Upper lobe of left lung (tissue), 6 donors: ENCODE results near the gene ARHGAP15. TPM values are rescaled to one million over a fixed set of nuclear protein-coding genes. Genes with fewer than 3 reads are reported as not detected.

Experiments
- ATAC-seq, 2 donors: fragments of 200-7000 bp; cut with Tn5 transposase; one replicate each; pipeline ENCODE4 v1.9.1; 2022; ENCODE audit warnings: mild to moderate bottlenecking in 2 of 2, moderate library complexity in 2 of 2; ENCODE audit not compliant: low FRiP score in 2 of 2
- DNase-seq, 2 donors: peaks; one replicate each; pipeline ENCODE4 v3.0.0-alpha.2; 2019 to 2020
- H3K27ac ChIP-seq, 4 donors: fragments of 200-600 bp; sonication (generic); one replicate each; pipeline ENCODE4 v1.5.1; 2016 to 2019
- H3K27me3 ChIP-seq, 4 donors: fragments of 200-600 bp; sonication (generic); one replicate each; pipeline ENCODE4 v1.5.1; 2017 to 2019
- H3K36me3 ChIP-seq, 4 donors: fragments of 200-600 bp; sonication (generic); one replicate each; pipeline ENCODE4 v1.5.1; 2016 to 2019
- H3K4me1 ChIP-seq, 4 donors: fragments of 200-600 bp; sonication (generic); one replicate each; pipeline ENCODE4 v1.5.1; 2018 to 2019
- H3K4me3 ChIP-seq, 4 donors: fragments of 200-600 bp; sonication (generic); one replicate each; pipeline ENCODE4 v1.5.1; 2017 to 2019; ENCODE audit warnings: mild to moderate bottlenecking in 2 of 4, moderate library complexity in 1 of 4
- H3K9me3 ChIP-seq, 4 donors: fragments of 200-600 bp; sonication (generic); one replicate each; pipeline ENCODE4 v1.5.1; 2018 to 2019
- EP300 ChIP-seq, 4 donors: sonication (generic); formaldehyde crosslinking; IDR thresholded peaks; one replicate each; pipeline ENCODE4 v1.5.1; 2017; ENCODE audit warnings: antibody characterized with exemption in 4 of 4, control low read depth in 2 of 4
- POLR2A ChIP-seq, 4 donors: fragments of 450-650 bp; IDR thresholded peaks; one replicate each; pipeline ENCODE4 v1.5.1; 2016 to 2017; ENCODE audit warnings: antibody characterized with exemption in 4 of 4, mild to moderate bottlenecking in 2 of 4
- POLR2AphosphoS5 ChIP-seq, 2 donors: sonication (generic); formaldehyde crosslinking; IDR thresholded peaks; one replicate each; pipeline ENCODE4 v1.5.1; 2017; ENCODE audit warnings: antibody characterized with exemption in 2 of 2
- WGBS, 2 donors: methylation state at CpG; one replicate each; pipeline ENCODE4 v1.1.5; 2017 to 2018; 5-methylcytosine and 5-hydroxymethylcytosine counted together
- total RNA-seq, 6 donors: library from RNA; depleted of rRNA in 4 of 6; stranded (reverse); fragments of >200 nt in 4 of 6; gene quantifications; one replicate each; pipeline versions ENCODE4 v1.1.0 to v1.2.1, GENCODE V29; 2016 to 2021
- TF ChIP-seq, protein P1 (sequence below), 6 experiments: fragments of 450-650 bp in 4 of 6; fragments of 200-600 bp in 2 of 6; sonication (generic) in 2 of 6; IDR thresholded peaks; one replicate each; pipeline ENCODE4 v1.5.1; 2016 to 2019; ENCODE audit warnings: antibody characterized with exemption in 6 of 6
- donor health status: DM: no; HTN: no; CAD: no; lungs with moderate emphysema.
- donor health status: DM: no; HTN: yes; CAD: no; lungs with severe emphysema.

The ARHGAP15 gene
- total RNA-seq, 6 donors from 2014 or later: 11.9 to 57.6 (median 17.5) TPM

DNA sequence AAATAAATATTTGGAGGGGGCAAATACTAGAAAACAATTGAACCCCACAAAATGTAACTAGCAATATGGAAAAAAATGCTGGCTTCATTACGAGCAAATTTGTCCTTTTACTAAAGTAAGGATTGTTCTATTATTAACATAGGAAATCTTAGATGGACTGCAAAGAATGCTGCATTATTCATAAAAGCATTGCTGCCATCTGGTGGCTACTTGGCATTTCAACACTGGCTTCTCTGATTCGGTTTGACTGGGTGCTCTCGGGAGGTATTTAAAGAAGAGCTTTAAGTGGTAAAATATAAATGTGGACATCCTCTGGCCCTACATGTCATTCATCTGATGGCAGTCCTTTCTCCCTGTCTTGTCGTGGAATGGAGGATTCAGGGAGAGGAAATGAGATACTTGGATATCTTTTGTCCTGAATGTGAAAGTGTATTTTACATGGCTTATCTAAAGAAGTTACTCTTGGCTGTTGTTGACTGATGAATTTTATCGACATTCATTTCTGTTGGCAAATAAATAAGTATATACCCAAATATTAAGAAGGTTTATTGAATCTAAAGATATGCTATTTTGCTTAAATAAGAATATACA is 130.2 kb downstream of the ARHGAP15 start:
- Histone ChIP-seq H3K36me3 (no peaks in the 10 kb centered on the region), H3K4me3 (peak overlapping the region in 1 of 4 donors; percentile 10), H3K9me3 (no peaks in the 10 kb centered on the region), H3K4me1 (peaks cover 0 to 8% (median 2%) of the 10 kb centered on the region in 4 donors), H3K27ac (no peak overlapping the region), H3K27me3 (no peaks in the 10 kb centered on the region)
- ATAC-seq (peak; percentile 19 to 75), DNase-seq (peak in 1 of 2 donors; percentile 62)
- 3 to 4% methylated on average over 5 of the region's 5 CpGs for WGBS, 2 donors
- TF ChIP-seq POLR2AphosphoS5 (IDR thresholded peaks at IDR 0.05): no peak
- TF ChIP-seq, protein P1, sequence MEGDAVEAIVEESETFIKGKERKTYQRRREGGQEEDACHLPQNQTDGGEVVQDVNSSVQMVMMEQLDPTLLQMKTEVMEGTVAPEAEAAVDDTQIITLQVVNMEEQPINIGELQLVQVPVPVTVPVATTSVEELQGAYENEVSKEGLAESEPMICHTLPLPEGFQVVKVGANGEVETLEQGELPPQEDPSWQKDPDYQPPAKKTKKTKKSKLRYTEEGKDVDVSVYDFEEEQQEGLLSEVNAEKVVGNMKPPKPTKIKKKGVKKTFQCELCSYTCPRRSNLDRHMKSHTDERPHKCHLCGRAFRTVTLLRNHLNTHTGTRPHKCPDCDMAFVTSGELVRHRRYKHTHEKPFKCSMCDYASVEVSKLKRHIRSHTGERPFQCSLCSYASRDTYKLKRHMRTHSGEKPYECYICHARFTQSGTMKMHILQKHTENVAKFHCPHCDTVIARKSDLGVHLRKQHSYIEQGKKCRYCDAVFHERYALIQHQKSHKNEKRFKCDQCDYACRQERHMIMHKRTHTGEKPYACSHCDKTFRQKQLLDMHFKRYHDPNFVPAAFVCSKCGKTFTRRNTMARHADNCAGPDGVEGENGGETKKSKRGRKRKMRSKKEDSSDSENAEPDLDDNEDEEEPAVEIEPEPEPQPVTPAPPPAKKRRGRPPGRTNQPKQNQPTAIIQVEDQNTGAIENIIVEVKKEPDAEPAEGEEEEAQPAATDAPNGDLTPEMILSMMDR (IDR thresholded peaks at IDR 0.05): peak; percentile 47 to 70 (median 62)

DNA sequence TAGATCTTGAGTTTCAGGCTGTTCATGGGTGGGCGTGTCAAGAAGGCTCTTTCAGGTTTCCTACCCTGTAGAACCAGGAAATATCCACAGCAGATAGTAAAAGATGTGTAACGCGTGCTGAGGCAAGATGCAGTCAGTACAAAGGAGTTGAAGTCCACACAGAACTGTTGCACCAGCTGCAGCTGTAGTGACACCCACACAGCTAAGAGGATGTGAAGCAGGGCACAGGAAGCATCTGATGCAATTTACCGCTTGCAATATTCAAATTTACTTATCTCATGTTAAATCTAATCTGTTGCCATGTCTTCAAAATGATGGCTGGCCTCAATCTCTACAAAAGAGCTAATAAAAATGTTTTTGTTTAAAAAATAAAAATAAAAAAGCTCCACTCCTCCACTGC is 132.8 kb downstream of the ARHGAP15 start:
- ATAC-seq (peak; percentile 58 to 80), DNase-seq (peak in 1 of 2 donors; percentile 60)
- Histone ChIP-seq H3K27me3 (no peaks in the 10 kb centered on the region), H3K9me3 (no peaks in the 10 kb centered on the region), H3K4me1 (peaks cover 0 to 8% (median 2%) of the 10 kb centered on the region in 4 donors), H3K4me3 (no peak overlapping the region), H3K27ac (peak overlapping the region; percentile 12 to 69 (median 38)), H3K36me3 (no peaks in the 10 kb centered on the region)
- 56% methylated on average over 4 of the region's 4 CpGs for WGBS, 2 donors
- TF ChIP-seq EP300 (IDR thresholded peaks at IDR 0.05) (no peak), POLR2AphosphoS5 (IDR thresholded peaks at IDR 0.05) (no peak)

DNA sequence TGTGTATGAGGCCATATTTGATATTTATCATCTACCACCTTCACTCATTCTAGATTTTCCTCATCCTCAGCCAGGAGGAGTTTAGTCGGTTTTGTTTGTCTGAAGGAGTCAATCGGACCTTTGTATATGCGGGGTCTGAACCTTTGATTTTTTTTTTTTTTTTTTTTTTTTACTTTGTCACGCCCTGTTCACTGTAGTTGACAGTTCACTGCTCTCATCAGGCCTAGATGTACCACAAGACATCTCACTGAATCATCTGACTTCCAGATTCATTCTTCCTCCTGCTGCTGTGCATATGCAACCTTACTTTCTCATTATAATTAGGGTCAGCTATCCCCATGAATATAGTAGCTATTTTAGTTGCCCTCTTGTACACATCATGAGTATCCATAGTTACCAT is 133.2 kb downstream of the ARHGAP15 start:
- no peak overlapping the region for H3K4me3 ChIP-seq
- no peaks in the 10 kb centered on the region for H3K27me3 ChIP-seq
- H3K9me3 ChIP-seq: no peaks in the 10 kb centered on the region
- H3K4me1 ChIP-seq: peaks cover 0 to 8% (median 2%) of the 10 kb centered on the region in 4 donors
- H3K27ac ChIP-seq: peak overlapping the region in 1 of 4 donors; percentile 63
- TF ChIP-seq, protein P1 (IDR thresholded peaks at IDR 0.05): no peak
- TF ChIP-seq EP300 (IDR thresholded peaks at IDR 0.05) (no peak), POLR2A (IDR thresholded peaks at IDR 0.05) (no peak), POLR2AphosphoS5 (IDR thresholded peaks at IDR 0.05) (no peak)
- DNase-seq (no peak), ATAC-seq (no peak)
- no peaks in the 10 kb centered on the region for H3K36me3 ChIP-seq
- 86 to 96% methylated on average over 4 of the region's 4 CpGs for WGBS, 2 donors

DNA sequence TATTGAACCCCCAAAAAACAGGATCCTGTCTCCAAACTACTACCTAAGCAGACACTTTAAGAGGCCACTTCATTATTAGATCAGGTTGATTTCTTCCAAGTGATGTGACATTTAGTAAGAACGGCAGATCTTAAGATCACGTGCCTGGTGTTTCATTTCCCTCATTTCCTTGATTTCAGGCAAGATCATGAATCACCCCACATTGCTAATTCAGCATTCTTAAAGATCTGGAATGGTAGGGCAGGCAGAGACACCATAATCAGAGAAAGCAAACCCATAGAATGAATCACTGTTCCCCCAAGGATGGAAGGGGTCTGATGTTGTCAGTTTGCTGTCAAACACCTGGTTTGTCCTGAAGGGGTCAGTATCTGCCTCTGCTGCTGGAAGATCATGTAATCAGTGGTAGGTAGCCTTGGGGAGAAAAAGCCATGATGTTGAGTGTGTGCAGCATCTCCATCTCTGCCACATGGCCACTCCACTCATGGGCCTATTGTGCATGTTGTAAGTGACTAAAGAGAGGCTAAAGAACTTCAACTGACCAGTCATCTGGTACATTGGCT is 133.9 kb downstream of the ARHGAP15 start:
- Histone ChIP-seq H3K4me3 (no peak overlapping the region), H3K36me3 (no peaks in the 10 kb centered on the region), H3K27ac (no peak overlapping the region), H3K4me1 (peaks cover 0 to 8% (median 2%) of the 10 kb centered on the region in 4 donors), H3K9me3 (no peaks in the 10 kb centered on the region), H3K27me3 (no peaks in the 10 kb centered on the region)
- 60 to 74% methylated on average over 2 of the region's 2 CpGs for WGBS, 2 donors
- DNase-seq (no peak), ATAC-seq (no peak)
- TF ChIP-seq EP300 (IDR thresholded peaks at IDR 0.05) (no peak), POLR2A (IDR thresholded peaks at IDR 0.05) (no peak)
- TF ChIP-seq, protein P1 (IDR thresholded peaks at IDR 0.05): peak in 1 of 6 experiments; percentile 11

DNA sequence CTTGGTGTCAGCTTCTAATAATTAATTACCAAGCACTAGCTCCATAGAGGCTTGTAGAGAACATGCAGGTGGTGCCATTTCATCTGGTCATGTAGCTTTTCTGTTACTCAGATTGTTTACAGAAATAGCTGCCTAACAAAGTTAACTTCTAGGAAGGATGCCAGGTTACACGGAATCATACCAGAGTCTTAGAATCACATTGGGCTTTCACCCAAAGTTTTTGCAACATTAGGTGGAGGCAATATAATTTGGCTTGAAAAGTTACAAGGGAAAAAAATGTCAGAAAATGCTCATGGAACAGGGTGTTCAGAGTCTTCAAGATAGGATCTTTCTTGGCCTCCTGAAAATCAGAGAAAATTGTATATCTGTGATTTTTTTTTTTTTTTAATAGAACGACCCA is 135.6 kb downstream of the ARHGAP15 start:
- no peak for DNase-seq
- WGBS, 2 donors: 49 to 55% methylated on average over 2 of the region's 2 CpGs
- H3K27ac ChIP-seq: no peak overlapping the region

More for the DNA sequence above, 135.6 kb downstream of the ARHGAP15 start:
- TF ChIP-seq, protein P1 (IDR thresholded peaks at IDR 0.05): no peak
- TF ChIP-seq EP300 (IDR thresholded peaks at IDR 0.05) (no peak), POLR2AphosphoS5 (IDR thresholded peaks at IDR 0.05) (no peak), POLR2A (IDR thresholded peaks at IDR 0.05) (no peak)
- Histone ChIP-seq H3K27me3 (no peaks in the 10 kb centered on the region), H3K9me3 (no peaks in the 10 kb centered on the region), H3K36me3 (no peaks in the 10 kb centered on the region), H3K4me3 (no peak overlapping the region), H3K4me1 (peaks cover 0 to 4% (median 0%) of the 10 kb centered on the region in 4 donors)
- ATAC-seq: peak in 1 of 2 donors; percentile 77
